Liver (tissue), 9 donors: Measurements from ENCODE around the gene FHL5. TPM values are rescaled to one million over a fixed set of nuclear protein-coding genes. Genes with fewer than 3 reads are reported as not detected.

Experiments used
- DNase-seq: peaks from one replicate; pipeline ENCODE4 v3.0.0-alpha.2; 2017; ENCODE audit warnings: low spot score
- H3K27ac ChIP-seq, 2 donors: one replicate each; pipeline ENCODE4 v1.7.0; 2013; ENCODE audit warnings: inconsistent platforms in 2 of 2, low read length in 2 of 2, control low read depth in 1 of 2, low read depth in 1 of 2, mild to moderate bottlenecking in 1 of 2
- H3K27me3 ChIP-seq, 4 donors: one replicate each; pipeline versions ENCODE4 v1.6.1 to v1.7.0; 2013; ENCODE audit warnings: low read length in 3 of 4, inconsistent platforms in 1 of 4, mild to moderate bottlenecking in 1 of 4, moderate library complexity in 1 of 4; ENCODE audit not compliant: control insufficient read depth in 4 of 4, insufficient read depth in 4 of 4
- H3K36me3 ChIP-seq, 4 donors: one replicate each; pipeline versions ENCODE4 v1.6.1 to v1.7.0; 2013; ENCODE audit warnings: low read length in 3 of 4, mild to moderate bottlenecking in 3 of 4, low read depth in 1 of 4, moderate library complexity in 1 of 4; ENCODE audit not compliant: control insufficient read depth in 4 of 4, insufficient read depth in 3 of 4
- H3K4me1 ChIP-seq, 4 donors: one replicate each; pipeline versions ENCODE4 v1.6.1 to v1.7.0; 2013; ENCODE audit warnings: low read length in 3 of 4, mild to moderate bottlenecking in 3 of 4, moderate library complexity in 1 of 4; ENCODE audit not compliant: control insufficient read depth in 4 of 4, insufficient read depth in 4 of 4
- H3K4me3 ChIP-seq, 3 donors: one replicate each; pipeline versions ENCODE4 v1.6.1 to v1.7.0; 2013; ENCODE audit warnings: low read length in 3 of 3, control low read depth in 1 of 3, low read depth in 1 of 3, mild to moderate bottlenecking in 1 of 3
- H3K9ac ChIP-seq, 2 donors: one replicate each; pipeline ENCODE4 v1.7.0; 2013; ENCODE audit warnings: low read length in 2 of 2, mild to moderate bottlenecking in 2 of 2, moderate library complexity in 2 of 2, control low read depth in 1 of 2, low read depth in 1 of 2
- H3K9me3 ChIP-seq, 4 donors: one replicate each; pipeline versions ENCODE4 v1.6.1 to v1.7.0; 2013; ENCODE audit warnings: low read length in 3 of 4; ENCODE audit not compliant: control insufficient read depth in 4 of 4
- ATF3 ChIP-seq: IDR thresholded peaks from 2 replicates; pipeline ENCODE4 v1.6.1; 2016; ENCODE audit warnings: antibody characterized with exemption
- CTCF ChIP-seq: fragments of 150-350 bp; IDR thresholded peaks from 2 replicates; pipeline ENCODE4 v1.5.1; 2017; ENCODE audit warnings: improper control_type of control experiment, low read depth, low read length; ENCODE audit not compliant: missing input control
- FOXA1 ChIP-seq: IDR thresholded peaks from 2 replicates; pipeline ENCODE4 v1.6.1; 2016; ENCODE audit warnings: antibody characterized with exemption
- GABPA ChIP-seq, 2 donors: IDR thresholded peaks in 1 of 2; conservative IDR thresholded peaks in 1 of 2; 2 replicates each; pipeline ENCODE4 v1.6.1; 2016; ENCODE audit warnings: antibody characterized with exemption in 2 of 2, mild to moderate bottlenecking in 1 of 2, moderate library complexity in 1 of 2
- HNF4A ChIP-seq, 2 donors: conservative IDR thresholded peaks; 2 replicates each; pipeline ENCODE4 v1.6.1; 2016; ENCODE audit warnings: antibody characterized with exemption in 2 of 2, mild to moderate bottlenecking in 2 of 2
- HNF4G ChIP-seq: IDR thresholded peaks from 2 replicates; pipeline ENCODE4 v1.6.1; 2016; ENCODE audit warnings: antibody characterized with exemption
- JUND ChIP-seq, 2 donors: IDR thresholded peaks; 2 replicates each; pipeline ENCODE4 v1.6.1; 2016; ENCODE audit warnings: antibody characterized with exemption in 2 of 2
- MAX ChIP-seq: IDR thresholded peaks from 2 replicates; pipeline ENCODE4 v1.6.1; 2016; ENCODE audit warnings: antibody characterized with exemption
- NR2F2 ChIP-seq: IDR thresholded peaks from 2 replicates; pipeline ENCODE4 v1.6.1; 2016; ENCODE audit warnings: antibody characterized with exemption
- RAD21 ChIP-seq, 2 donors: IDR thresholded peaks; 2 replicates each; pipeline ENCODE4 v1.6.1; 2016; ENCODE audit warnings: antibody characterized with exemption in 2 of 2, mild to moderate bottlenecking in 2 of 2
- REST ChIP-seq: IDR thresholded peaks from 2 replicates; pipeline ENCODE4 v1.6.1; 2016; ENCODE audit warnings: antibody characterized with exemption, mild to moderate bottlenecking
- SP1 ChIP-seq: IDR thresholded peaks from 2 replicates; pipeline ENCODE4 v1.6.1; 2018; ENCODE audit warnings: antibody characterized with exemption, mild to moderate bottlenecking
- TAF1 ChIP-seq: conservative IDR thresholded peaks from 2 replicates; pipeline ENCODE4 v1.6.1; 2016; ENCODE audit warnings: antibody characterized with exemption, mild to moderate bottlenecking
- YY1 ChIP-seq: IDR thresholded peaks from 2 replicates; pipeline ENCODE4 v1.6.1; 2016; ENCODE audit warnings: antibody characterized with exemption, mild to moderate bottlenecking
- ZBTB33 ChIP-seq: IDR thresholded peaks from 2 replicates; pipeline ENCODE4 v1.6.1; 2016; ENCODE audit warnings: antibody characterized with exemption
- WGBS: extraction: QIAGEN DNeasy Blood & Tissue Kit; methylation state at CpG from one replicate; pipeline ENCODE4 v1.1.7; 2013; 5-methylcytosine and 5-hydroxymethylcytosine counted together
- polyA plus RNA-seq, 2 donors: library from polyadenylated mRNA; stranded (reverse) in 1 of 2; unstranded in 1 of 2; fragments of 200-250 nt in 1 of 2; fragments of >200 nt in 1 of 2; fragmentation: Nextera tagmentation in 1 of 2; extraction: Ambion mirVana in 1 of 2; gene quantifications; one replicate each; pipeline versions ENCODE4 v1.2.1 to v1.2.3, GENCODE V29; 2013 to 2015
- total RNA-seq, 2 donors: library from RNA; depleted of rRNA; stranded (reverse); fragments of >200 nt; gene quantifications; one replicate each; pipeline ENCODE4 v1.2.3, GENCODE V29; 2014
- donor health status: healthy.
- donor health status: healthy.
- donor health status: healthy.
- donor health status: healthy.
- donor health status: healthy.

Gene FHL5
- total and polyA plus RNA-seq, 4 donors, result 0.22 to 0.42 (median 0.33) TPM; not detected in 1

- TF ChIP-seq ZBTB33 (no peak), HNF4G (no peak), JUND (IDR thresholded peaks at IDR 0.05) (no peak), ATF3 (no peak), HNF4A (conservative IDR thresholded peaks at IDR 0.05) (no peak), NR2F2 (no peak)
These were observed 59.1 kb downstream of the FHL5 start (continued) for GRCh38 chr6:96621983-96622382.

GRCh38 chr6:96624957-96625356 is 62.0 kb downstream of the FHL5 start:
- no peak for DNase-seq
- Histone ChIP-seq H3K36me3 (no peaks in the 10 kb centered on the region), H3K9ac (no peak overlapping the region), H3K27ac (no peak overlapping the region), H3K4me1 (no peaks in the 10 kb centered on the region), H3K4me3 (no peak overlapping the region), H3K27me3 (no peaks in the 10 kb centered on the region), H3K9me3 (no peaks in the 10 kb centered on the region)
- TF ChIP-seq HNF4G, result no peak
- no peak for TF ChIP-seq GABPA (IDR thresholded peaks at IDR 0.05 in 1 of 2, conservative IDR thresholded peaks at IDR 0.05 in 1 of 2)
- TF ChIP-seq JUND (IDR thresholded peaks at IDR 0.05), result no peak
- TF ChIP-seq FOXA1, result no peak
- TF ChIP-seq CTCF, result no peak
- TF ChIP-seq HNF4A (conservative IDR thresholded peaks at IDR 0.05), result no peak
- no peak for TF ChIP-seq RAD21 (IDR thresholded peaks at IDR 0.05)
- TF ChIP-seq ATF3, result no peak
- no peak for TF ChIP-seq REST
- no peak for TF ChIP-seq ZBTB33
- no peak for TF ChIP-seq YY1
- no peak for TF ChIP-seq SP1
- no peak for TF ChIP-seq TAF1
- TF ChIP-seq NR2F2, result no peak
- no peak for TF ChIP-seq MAX
- WGBS, result 52% methylated on average over 3 of the region's 3 CpGs
